ENCODE results near the gene STIM1.

DNA sequence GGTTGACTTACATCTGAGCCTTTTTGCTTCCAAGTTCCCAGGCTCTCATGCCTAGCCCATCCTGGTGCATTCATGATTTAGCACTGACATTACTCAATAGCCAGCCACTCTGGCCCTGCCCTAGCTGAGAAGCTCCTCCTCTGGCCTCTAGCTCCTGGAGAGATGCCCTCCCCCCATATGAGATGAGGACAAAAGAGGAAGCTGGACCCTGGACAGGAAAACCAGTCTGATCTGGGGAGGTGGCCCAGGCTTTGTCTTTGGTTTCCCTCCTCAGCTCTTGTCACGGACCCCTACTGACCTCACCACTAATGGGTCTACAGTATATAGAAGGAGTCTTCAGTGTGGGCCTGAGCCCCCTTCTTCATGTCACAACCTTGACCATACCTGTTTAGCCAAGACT, 17.7 kb upstream of the STIM1 start:
- TF ChIP-seq, protein P1, sequence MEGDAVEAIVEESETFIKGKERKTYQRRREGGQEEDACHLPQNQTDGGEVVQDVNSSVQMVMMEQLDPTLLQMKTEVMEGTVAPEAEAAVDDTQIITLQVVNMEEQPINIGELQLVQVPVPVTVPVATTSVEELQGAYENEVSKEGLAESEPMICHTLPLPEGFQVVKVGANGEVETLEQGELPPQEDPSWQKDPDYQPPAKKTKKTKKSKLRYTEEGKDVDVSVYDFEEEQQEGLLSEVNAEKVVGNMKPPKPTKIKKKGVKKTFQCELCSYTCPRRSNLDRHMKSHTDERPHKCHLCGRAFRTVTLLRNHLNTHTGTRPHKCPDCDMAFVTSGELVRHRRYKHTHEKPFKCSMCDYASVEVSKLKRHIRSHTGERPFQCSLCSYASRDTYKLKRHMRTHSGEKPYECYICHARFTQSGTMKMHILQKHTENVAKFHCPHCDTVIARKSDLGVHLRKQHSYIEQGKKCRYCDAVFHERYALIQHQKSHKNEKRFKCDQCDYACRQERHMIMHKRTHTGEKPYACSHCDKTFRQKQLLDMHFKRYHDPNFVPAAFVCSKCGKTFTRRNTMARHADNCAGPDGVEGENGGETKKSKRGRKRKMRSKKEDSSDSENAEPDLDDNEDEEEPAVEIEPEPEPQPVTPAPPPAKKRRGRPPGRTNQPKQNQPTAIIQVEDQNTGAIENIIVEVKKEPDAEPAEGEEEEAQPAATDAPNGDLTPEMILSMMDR (IDR thresholded peaks at IDR 0.05) = no peak
- TF ChIP-seq POLR2A (IDR thresholded peaks at IDR 0.05) = no peak
- no peak for TF ChIP-seq EP300 (IDR thresholded peaks at IDR 0.05)

Data from sigmoid colon (tissue), 4 donors.